ENCODE data around the gene DIAPH2.

DIAPH2 gene

DNA sequence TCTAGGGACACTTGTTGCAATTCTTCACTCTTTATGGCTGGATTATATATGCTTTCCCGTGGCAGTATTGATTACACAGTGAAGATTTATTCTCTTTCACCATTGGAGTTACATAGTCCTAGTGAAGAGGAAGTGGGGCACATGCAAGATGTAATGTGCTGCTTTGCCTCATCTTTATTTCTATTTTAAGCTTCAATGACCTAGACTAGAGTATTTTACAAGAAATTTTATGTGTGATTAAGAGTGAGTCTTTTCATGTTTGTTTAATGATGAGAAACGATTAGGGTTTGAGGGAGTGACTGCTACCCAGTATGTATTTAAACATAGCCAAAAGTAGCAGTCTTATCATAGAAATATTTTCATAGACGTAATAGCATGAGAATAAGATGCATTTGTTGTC lies 30.8 kb downstream of the DIAPH2 start:
- Histone ChIP-seq H3K4me1 (ENCODE audit: insufficient read depth, low read length, poor library complexity, severe bottlenecking) (no peaks in the 10 kb centered on the region), H4K20me1 (ENCODE audit: insufficient read depth, low read length, poor library complexity, severe bottlenecking) (no peaks in the 10 kb centered on the region), H3K27me3 (ENCODE audit: insufficient read depth, low read length, poor library complexity, severe bottlenecking) (no peaks in the 10 kb centered on the region), H3K9ac (ENCODE audit: low read depth, low read length, poor library complexity, severe bottlenecking) (no peak overlapping the region), H3K4me3 (ENCODE audit: low read length, poor library complexity, severe bottlenecking) (no peak overlapping the region), H3K4me2 (ENCODE audit: low read depth, low read length, poor library complexity, severe bottlenecking) (no peak overlapping the region), H2AFZ (ENCODE audit: low read length) (no peak overlapping the region), H3K9me2 (replicated peaks; ENCODE audit: low read depth, low read length) (no peaks in the 10 kb centered on the region), H3K36me3 (ENCODE audit: insufficient read depth, low read length) (no peaks in the 10 kb centered on the region), H3K79me2 (ENCODE audit: insufficient read depth, low read length) (no peaks in the 10 kb centered on the region), H3F3A (ENCODE audit: low read depth) (no peaks in the 10 kb centered on the region), H3K9me3 (ENCODE audit: insufficient read depth, low read depth, low read length) (no peaks in the 10 kb centered on the region)
- TF ChIP-seq CTCF (conservative IDR thresholded peaks at IDR 0.05; ENCODE audit: low read length), result no peak
- no peak for TF ChIP-seq EZH2phosphoT487 (IDR thresholded peaks at IDR 0.05; ENCODE audit: borderline replicate concordance)

GRCh38 chrX:96719161-96719875 lies 34.7 kb downstream of the DIAPH2 start:
- TF ChIP-seq CTCF (conservative IDR thresholded peaks at IDR 0.05; ENCODE audit: low read length) (no peak), EZH2phosphoT487 (IDR thresholded peaks at IDR 0.05; ENCODE audit: borderline replicate concordance) (no peak)
- no peaks in the 10 kb centered on the region for H3K4me1 ChIP-seq (ENCODE audit: insufficient read depth, low read length, poor library complexity, severe bottlenecking)
- no peaks in the 10 kb centered on the region for H3K27me3 ChIP-seq (ENCODE audit: insufficient read depth, low read length, poor library complexity, severe bottlenecking)
- H3K9me2 ChIP-seq (replicated peaks; ENCODE audit: low read depth, low read length), result no peaks in the 10 kb centered on the region
- no peak overlapping the region for H2AFZ ChIP-seq (ENCODE audit: low read length)
- no peaks in the 10 kb centered on the region for H3K79me2 ChIP-seq (ENCODE audit: insufficient read depth, low read length)
- no peaks in the 10 kb centered on the region for H3F3A ChIP-seq (ENCODE audit: low read depth)
- H3K4me2 ChIP-seq (ENCODE audit: low read depth, low read length, poor library complexity, severe bottlenecking), result no peak overlapping the region
- H3K9ac ChIP-seq (ENCODE audit: low read depth, low read length, poor library complexity, severe bottlenecking), result no peak overlapping the region
- H3K4me3 ChIP-seq (ENCODE audit: low read length, poor library complexity, severe bottlenecking), result no peak overlapping the region
- no peaks in the 10 kb centered on the region for H3K9me3 ChIP-seq (ENCODE audit: insufficient read depth, low read depth, low read length)
- no peaks in the 10 kb centered on the region for H4K20me1 ChIP-seq (ENCODE audit: insufficient read depth, low read length, poor library complexity, severe bottlenecking)
- no peaks in the 10 kb centered on the region for H3K36me3 ChIP-seq (ENCODE audit: insufficient read depth, low read length)

- H3K4me3 ChIP-seq (ENCODE audit: low read length, poor library complexity, severe bottlenecking), result no peak overlapping the region
- H3K9ac ChIP-seq (ENCODE audit: low read depth, low read length, poor library complexity, severe bottlenecking), result no peak overlapping the region
- H3K27me3 ChIP-seq (ENCODE audit: insufficient read depth, low read length, poor library complexity, severe bottlenecking), result no peaks in the 10 kb centered on the region
- H3F3A ChIP-seq (ENCODE audit: low read depth), result no peaks in the 10 kb centered on the region
- H3K9me3 ChIP-seq (ENCODE audit: insufficient read depth, low read depth, low read length), result no peaks in the 10 kb centered on the region
- H3K79me2 ChIP-seq (ENCODE audit: insufficient read depth, low read length), result no peaks in the 10 kb centered on the region
- H3K4me2 ChIP-seq (ENCODE audit: low read depth, low read length, poor library complexity, severe bottlenecking), result no peak overlapping the region
- no peak for TF ChIP-seq CTCF (conservative IDR thresholded peaks at IDR 0.05; ENCODE audit: low read length)
- TF ChIP-seq EZH2phosphoT487 (IDR thresholded peaks at IDR 0.05; ENCODE audit: borderline replicate concordance), result no peak
- no peak overlapping the region for H2AFZ ChIP-seq (ENCODE audit: low read length)
- H4K20me1 ChIP-seq (ENCODE audit: insufficient read depth, low read length, poor library complexity, severe bottlenecking), result no peaks in the 10 kb centered on the region
- H3K9me2 ChIP-seq (replicated peaks; ENCODE audit: low read depth, low read length), result no peaks in the 10 kb centered on the region
- H3K36me3 ChIP-seq (ENCODE audit: insufficient read depth, low read length), result no peaks in the 10 kb centered on the region
- H3K4me1 ChIP-seq (ENCODE audit: insufficient read depth, low read length, poor library complexity, severe bottlenecking), result no peaks in the 10 kb centered on the region
These were observed 36.7 kb downstream of the DIAPH2 start for GRCh38 chrX:96721354-96721753.
